Right lobe of liver (tissue), 4 donors: ENCODE data around the gene XRCC4.

ENCODE experiments used
- POLR2A ChIP-seq: fragments of 450-650 bp; IDR thresholded peaks from one replicate; pipeline ENCODE4 v1.6.1; 2017; ENCODE audit warnings: antibody characterized with exemption, mild to moderate bottlenecking
- TF ChIP-seq, protein P1 (sequence below), 4 donors: fragments of 200-600 bp in 3 of 4; fragments of 450-650 bp in 1 of 4; IDR thresholded peaks; one replicate each; pipeline versions ENCODE4 v1.5.1 to v1.8.0; 2016 to 2022; ENCODE audit warnings: antibody characterized with exemption in 4 of 4, mild to moderate bottlenecking in 2 of 4
- donor health status: DM: no; HTN: no; CAD: no.
- donor health status: DM: no; HTN: no; CAD: no.
- donor health status: DM: no; HTN: yes; CAD: no.

DNA sequence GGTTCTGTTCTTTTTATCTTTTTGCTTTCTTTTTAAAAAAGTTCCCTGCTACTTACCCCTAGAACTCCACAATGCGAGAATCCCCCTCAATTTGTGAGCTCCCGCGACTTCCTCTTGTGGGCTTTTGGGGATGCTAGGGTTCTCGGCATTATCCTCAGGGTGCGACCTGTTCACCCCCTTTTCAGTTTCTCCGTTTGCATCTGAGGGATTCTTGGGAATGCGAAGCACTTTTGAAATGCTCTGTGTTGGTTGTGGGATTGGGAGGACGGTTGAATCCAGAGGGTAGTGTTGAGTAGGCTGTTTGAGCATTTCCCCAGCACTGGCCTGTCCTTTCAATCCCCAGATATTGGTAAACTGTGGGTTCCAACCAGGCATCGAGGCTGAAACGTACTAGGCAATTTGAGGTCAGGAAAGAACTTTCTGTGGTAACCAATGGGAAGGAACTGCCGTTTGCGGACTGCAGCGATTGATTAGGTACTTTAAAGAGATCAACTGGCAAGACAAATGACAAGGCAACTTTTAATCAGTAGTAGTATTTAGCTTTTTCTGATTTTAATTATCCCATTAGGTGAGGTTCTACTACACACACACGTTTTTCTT, 415 bp downstream of the XRCC4 start:
- TF ChIP-seq, protein P1, sequence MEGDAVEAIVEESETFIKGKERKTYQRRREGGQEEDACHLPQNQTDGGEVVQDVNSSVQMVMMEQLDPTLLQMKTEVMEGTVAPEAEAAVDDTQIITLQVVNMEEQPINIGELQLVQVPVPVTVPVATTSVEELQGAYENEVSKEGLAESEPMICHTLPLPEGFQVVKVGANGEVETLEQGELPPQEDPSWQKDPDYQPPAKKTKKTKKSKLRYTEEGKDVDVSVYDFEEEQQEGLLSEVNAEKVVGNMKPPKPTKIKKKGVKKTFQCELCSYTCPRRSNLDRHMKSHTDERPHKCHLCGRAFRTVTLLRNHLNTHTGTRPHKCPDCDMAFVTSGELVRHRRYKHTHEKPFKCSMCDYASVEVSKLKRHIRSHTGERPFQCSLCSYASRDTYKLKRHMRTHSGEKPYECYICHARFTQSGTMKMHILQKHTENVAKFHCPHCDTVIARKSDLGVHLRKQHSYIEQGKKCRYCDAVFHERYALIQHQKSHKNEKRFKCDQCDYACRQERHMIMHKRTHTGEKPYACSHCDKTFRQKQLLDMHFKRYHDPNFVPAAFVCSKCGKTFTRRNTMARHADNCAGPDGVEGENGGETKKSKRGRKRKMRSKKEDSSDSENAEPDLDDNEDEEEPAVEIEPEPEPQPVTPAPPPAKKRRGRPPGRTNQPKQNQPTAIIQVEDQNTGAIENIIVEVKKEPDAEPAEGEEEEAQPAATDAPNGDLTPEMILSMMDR (IDR thresholded peaks at IDR 0.05): no peak
- TF ChIP-seq POLR2A: no peak
